ENCODE data around the gene MYLK.
"Not testable (repeated sequence)": the region's sequence is repeated elsewhere in the genome, so short reads cannot be mapped to it uniquely, and the experiment has no call there.

Gene MYLK

GRCh38 chr3:123914829-123915228 is 30.7 kb upstream of the MYLK start:
- TF ChIP-seq, protein P1, sequence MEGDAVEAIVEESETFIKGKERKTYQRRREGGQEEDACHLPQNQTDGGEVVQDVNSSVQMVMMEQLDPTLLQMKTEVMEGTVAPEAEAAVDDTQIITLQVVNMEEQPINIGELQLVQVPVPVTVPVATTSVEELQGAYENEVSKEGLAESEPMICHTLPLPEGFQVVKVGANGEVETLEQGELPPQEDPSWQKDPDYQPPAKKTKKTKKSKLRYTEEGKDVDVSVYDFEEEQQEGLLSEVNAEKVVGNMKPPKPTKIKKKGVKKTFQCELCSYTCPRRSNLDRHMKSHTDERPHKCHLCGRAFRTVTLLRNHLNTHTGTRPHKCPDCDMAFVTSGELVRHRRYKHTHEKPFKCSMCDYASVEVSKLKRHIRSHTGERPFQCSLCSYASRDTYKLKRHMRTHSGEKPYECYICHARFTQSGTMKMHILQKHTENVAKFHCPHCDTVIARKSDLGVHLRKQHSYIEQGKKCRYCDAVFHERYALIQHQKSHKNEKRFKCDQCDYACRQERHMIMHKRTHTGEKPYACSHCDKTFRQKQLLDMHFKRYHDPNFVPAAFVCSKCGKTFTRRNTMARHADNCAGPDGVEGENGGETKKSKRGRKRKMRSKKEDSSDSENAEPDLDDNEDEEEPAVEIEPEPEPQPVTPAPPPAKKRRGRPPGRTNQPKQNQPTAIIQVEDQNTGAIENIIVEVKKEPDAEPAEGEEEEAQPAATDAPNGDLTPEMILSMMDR (IDR thresholded peaks at IDR 0.05; ENCODE audit: extremely low read depth, missing control alignments), result no peak
- DNase-seq (ENCODE audit: low spot score), result no peak

DNA sequence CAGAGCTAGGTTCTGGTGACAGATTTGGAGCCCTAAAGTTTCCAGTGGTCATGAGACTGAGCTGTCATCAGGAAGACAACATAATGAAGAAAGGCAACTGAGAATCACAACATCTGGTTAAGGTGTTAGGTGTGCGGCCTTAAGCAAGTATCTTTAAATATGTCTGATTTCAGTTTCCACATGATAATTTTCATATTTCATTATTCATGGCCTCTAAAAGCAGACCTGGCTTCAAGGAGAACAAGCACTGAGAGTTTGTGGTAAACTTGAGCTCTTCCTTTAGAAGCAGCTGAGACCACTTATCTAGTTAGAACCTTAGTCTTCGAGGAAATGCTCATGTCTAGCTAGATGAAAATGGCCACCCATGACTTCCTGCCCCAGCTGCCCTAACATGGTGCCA is 25.7 kb upstream of the MYLK start:
- DNase-seq (ENCODE audit: low spot score), result peak; percentile 4
- TF ChIP-seq, protein P1 (IDR thresholded peaks at IDR 0.05; ENCODE audit: extremely low read depth, missing control alignments), result no peak

GRCh38 chr3:123907720-123908119 is 23.6 kb upstream of the MYLK start:
- TF ChIP-seq, protein P1 (IDR thresholded peaks at IDR 0.05; ENCODE audit: extremely low read depth, missing control alignments), result no peak

GRCh38 chr3:123899300-123899865 is 15.3 kb upstream of the MYLK start:
- no peak for DNase-seq (ENCODE audit: low spot score)
- TF ChIP-seq, protein P1 (IDR thresholded peaks at IDR 0.05; ENCODE audit: extremely low read depth, missing control alignments), result no peak

More at GRCh38 chr3:123907720-123908119, 23.6 kb upstream of the MYLK start:
- DNase-seq (ENCODE audit: low spot score), result no peak

DNA sequence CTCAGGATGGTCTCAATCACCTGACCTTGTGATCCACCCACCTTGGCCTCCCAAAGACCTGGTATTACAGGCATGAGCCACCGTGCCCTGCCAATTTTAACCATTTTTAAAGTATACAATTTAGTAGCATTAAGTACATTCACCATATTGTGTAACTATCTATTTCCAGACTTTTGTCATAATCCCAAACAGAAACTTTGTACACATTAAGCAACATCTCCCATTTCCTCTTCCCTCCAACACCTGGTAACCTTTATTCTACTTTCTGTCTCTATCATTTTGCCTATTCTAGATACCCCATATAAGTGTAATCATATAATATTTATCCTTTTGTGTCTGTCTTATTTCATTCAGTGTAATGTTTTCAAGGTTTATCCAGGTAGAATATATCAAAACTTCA is 8.9 kb upstream of the MYLK start:
- TF ChIP-seq, protein P1 (IDR thresholded peaks at IDR 0.05; ENCODE audit: extremely low read depth, missing control alignments), result no peak

GRCh38 chr3:123892195-123892594 is 8.1 kb upstream of the MYLK start:
- TF ChIP-seq, protein P1 (IDR thresholded peaks at IDR 0.05; ENCODE audit: extremely low read depth, missing control alignments), result no peak
- DNase-seq (ENCODE audit: low spot score), result no peak

More for the DNA sequence above, 8.9 kb upstream of the MYLK start:
- no peak for DNase-seq (ENCODE audit: low spot score)

DNA sequence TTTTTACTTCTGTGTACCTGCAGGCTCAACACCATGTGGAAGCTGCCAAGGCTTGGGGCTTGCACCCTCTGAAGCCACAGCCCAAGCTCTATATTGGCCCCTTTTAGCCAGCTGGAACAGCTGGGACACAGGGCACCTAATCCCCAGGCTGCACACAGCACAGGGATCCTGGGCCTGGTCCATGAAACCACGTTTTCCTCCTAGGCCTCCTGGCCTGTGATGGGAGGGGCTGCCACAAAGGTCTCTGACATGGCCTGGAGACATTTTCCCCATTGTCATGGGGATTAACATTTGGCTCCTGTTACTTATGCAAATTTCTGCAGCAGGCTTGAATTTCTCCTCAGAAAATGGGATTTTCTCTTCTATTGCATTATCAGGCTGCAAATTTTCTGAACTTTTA is 6.9 kb upstream of the MYLK start:
- not testable (repeated sequence) for DNase-seq (ENCODE audit: low spot score)

DNA sequence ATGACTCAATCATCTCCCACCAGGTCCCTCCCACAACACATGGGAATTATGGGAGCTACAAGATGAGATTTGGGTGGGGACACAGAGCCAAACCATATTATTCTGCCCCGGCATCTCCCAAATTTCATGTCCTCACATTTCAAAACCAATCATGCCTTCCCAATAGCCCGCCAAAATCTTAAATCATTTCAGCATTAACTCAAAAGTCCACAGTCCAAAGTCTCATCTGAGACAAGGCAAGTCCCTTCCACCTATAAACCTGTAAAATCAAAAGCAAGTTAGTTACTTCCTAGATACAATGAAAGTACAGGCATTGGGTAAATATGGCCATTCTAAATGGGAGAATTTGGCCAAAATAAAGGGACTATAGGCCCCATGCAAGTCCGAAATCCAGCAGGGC is 6.0 kb upstream of the MYLK start:
- DNase-seq (ENCODE audit: low spot score), result not testable (repeated sequence)

Data from GM20000 (cell line).